TTC549 (cell line): ENCODE measurements around the gene APCDD1.

Experiments
- FAIRE-seq: peaks from 2 replicates; lab custom pipeline; 2012; peaks lifted over from hg19 to GRCh38; lab: Jason Lieb, UNC

APCDD1 gene

DNA sequence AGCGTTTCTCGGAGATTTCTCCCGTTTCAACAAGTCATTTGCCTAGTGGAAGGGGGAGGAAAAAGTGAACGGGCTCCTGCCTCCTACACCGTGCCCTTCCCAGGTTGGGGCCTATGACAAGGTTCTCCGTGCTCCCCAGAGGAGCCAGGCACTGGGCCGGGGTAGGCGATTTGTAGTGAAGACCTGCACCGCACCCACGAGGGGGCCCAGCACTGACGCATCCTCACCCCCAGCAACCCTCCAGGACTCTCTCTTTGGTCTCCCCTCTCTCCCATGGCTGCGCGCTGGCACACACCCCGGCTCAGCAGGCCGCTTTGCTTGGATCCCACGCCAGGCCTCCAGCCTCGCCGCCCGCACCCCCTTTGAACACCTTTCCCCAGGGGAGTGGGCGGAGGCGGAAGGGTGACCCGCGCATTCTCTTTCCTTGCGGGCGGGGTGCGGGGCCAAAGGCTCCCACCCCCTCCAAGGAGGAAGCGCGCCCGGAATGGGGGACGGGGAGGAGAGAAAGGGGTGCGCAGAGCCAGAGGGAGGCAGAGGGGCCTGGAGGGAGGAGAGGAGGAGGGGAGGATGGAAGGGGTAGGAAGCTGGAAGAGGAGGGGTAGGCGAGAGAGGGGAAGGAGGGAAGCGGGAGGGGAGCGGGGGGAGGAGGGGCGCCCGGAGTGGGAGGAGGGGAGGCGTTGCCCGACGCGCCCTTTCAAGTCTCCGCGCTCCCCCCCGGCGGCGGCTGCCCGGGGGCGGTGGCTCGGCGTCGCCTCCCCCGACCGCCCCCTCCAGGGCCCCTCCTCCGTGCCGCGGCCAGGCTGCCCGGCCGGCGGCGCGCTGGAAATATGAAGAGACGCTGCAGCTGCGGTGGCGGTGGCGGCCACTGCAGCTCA is at the start of gene APCDD1:
TSS of gene APCDD1 (plus strand) at position 830 of the 875 bp plus-strand sequence. CDS start 347 bp downstream, outside the sequence.
- FAIRE-seq: no peak

DNA sequence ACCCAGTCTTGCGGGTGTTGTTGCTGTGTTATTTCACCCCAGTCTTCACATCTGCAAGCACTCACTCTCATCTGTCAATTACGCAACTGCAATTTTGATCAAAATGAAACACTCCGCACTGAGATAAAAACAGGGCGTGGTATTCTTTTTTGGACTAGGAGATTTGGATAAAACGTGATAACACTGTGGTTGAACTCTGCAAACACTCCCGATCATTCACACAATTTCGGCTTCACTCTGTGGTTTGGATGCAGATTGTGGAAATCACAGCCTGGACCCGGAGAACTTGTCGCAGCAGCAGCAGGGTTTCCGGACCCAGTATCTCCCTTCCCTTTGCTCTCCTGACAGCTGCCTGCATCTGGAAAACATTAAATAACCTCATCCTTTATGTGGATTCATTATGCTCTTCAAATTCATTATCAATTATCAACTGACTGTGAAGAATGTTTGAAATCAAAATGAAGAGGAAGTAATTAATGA is 49.4 kb upstream of the APCDD1 start:
- FAIRE-seq: no peak

DNA sequence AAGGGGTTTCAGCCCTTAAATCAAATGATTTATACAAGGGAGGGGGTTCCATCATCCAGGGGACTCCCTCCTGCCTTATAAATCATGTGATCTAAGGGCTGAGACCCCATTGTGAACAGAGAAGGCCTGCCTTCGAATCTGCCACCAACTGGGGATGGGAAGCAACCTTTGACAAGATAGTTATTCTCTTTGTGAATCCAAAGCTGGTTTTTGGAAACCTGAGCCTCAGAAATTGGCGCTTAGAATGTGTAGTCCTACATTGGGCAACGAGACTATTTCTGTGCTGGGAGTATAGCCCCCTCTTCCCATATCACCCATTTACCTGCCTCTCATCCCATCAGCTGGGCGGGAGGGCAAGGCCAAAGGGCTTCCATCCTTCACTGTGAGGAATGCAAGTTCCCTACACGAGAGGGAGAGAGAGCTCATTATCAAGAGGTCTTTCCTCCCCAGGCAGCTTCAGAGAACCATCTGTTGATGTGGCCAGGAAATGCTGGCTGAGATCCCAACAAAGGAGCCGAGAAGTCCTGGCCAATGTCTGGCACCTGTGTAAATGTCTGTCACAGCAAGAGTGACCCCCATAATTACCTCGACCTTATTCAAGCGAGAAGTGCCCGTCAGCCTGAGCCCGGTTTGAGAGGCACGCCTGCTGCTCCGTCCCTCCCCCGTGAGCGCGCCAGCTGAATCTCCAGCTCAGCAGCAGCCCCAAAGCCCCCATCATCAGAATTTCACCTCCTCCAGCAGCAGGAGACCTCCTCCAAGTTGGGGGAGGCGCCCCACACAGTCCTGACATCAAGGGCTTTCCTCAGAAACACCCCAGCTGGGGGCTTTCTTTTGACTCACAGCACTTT is 48.4 kb upstream of the APCDD1 start:
- no peak for FAIRE-seq

DNA sequence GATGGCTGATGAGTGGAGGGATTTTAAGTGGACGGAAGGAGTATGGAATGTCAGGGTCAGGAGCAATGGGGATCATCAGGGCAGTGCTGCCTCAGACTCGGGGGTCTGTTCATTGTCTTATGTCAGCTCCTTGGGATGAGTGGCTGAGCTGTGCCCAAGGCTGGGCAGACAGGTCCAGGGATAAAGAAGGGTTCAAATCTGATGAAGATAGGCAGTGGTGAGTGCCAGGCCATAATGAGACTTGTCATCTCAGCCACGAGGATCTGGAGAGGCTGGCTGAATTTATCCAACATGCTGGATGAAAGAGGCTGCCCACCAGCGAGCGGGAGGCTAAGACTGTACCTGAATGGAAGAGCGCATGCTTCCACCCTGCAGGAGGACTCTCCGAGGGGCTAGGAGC is 46.3 kb upstream of the APCDD1 start:
- no peak for FAIRE-seq

GRCh38 chr18:10409041-10409440 is 45.4 kb upstream of the APCDD1 start:
- FAIRE-seq: no peak

GRCh38 chr18:10410472-10411308 is 43.7 kb upstream of the APCDD1 start:
- FAIRE-seq: no peak

DNA sequence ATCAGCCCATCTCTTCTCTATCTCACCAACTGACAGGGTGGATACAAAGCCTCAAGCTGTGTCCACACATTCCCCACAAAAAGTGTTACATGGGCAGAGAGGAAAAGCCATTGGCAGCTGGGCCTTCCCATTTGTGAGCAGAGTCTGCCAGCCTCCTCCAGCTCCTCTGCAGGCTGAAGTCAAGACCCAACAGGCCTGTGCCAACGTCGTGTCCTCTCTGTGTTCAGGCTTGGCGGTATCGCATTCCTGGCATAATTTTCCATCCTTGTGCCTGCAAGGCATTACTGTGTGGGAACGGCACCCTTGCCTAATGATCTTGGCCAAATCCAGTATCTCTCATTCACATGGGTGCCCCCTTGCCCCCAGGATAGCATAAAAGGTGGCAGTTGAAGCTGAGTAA is 41.5 kb upstream of the APCDD1 start:
- FAIRE-seq: no peak

- FAIRE-seq: no peak
Observed at GRCh38 chr18:10413722-10414121, 40.7 kb upstream of the APCDD1 start.

DNA sequence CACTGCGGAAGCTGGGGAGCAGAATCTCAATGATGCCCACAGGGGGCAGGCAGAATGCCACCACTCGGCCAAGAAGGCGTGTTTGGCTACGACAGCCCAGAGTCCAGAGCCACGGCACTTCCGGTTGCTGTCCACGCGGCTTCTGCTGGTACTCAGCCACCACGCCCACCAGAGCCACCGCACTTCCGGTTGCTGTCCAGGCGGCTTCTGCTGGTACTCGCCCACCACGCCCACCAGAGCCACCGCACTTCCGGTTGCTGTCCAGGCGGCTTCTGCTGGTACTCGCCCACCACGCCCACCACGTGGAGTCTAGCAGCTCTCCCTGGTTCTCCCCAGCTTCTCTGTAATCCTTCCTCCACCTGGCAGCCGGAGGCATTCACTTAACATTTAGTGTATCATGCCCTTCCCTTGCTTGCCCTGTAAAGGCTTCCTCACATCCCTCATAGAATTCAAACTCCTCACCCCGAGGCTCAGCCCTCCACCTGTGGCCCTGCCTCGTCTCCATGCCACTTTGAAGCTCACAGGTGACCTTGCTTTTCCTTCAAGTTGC is 40.1 kb upstream of the APCDD1 start:
- FAIRE-seq: no peak

DNA sequence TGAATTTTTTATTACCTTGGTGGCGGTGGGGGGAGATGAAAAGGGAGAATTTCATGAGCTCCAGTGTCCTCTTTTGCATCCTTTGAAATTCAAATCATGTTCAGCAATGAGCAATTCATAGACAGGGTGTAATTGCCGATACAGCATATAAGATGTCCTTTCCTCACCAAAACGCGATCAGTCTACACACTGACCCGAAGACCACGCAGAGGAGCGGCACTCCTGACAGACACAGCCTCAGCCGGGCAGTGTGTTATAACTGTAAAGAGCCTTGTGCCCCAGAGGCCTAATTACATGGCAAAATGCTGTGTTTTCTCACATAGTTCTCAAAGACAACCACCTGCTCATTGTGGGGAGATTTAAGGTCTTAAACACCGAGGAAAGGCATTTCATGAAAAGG is 38.4 kb upstream of the APCDD1 start:
- no peak for FAIRE-seq

DNA sequence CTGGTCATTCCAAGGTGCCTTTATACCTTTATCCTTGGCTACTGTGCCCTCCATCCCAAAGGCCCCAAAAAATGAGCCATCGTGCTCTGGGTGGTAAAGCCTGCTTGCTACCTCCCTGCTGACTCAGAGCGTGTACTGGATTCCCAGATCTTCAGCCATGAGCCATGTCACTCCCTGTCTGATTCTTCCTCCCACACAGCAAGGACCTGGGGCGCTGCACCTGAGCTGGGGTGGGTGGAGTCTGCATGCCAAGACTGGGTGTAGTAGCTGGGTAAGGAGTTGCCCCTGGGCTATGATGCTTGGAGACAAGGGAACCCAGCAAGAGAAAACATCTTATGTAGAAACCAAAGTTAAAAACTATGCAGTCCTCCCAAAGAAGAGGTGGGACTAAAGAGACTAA is 37.2 kb upstream of the APCDD1 start:
- no peak for FAIRE-seq

GRCh38 chr18:10417664-10418063 is 36.8 kb upstream of the APCDD1 start:
- FAIRE-seq: no peak

DNA sequence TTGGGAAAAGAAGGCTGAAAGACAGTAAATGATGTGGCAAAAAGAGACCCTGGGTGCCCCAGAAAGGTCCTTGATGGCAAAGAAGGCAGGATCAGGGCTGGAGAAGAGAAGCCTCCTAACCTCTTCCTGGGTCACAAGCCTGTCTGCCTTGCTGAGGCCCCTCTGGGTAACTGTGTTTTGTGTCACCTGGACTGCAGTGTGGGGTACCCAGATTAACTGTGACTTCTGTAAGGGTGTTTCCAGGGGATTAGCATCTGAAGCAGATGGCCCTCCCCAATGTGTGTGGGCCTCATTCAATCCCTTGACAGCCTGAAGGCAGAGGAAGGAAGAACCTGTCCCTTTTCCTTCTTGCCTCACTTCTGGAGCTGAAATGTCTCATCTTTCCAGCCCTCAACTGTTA is 35.6 kb upstream of the APCDD1 start:
- FAIRE-seq: no peak

GRCh38 chr18:10419420-10420103 is 34.9 kb upstream of the APCDD1 start:
- no peak for FAIRE-seq

GRCh38 chr18:10420561-10421352 is 33.7 kb upstream of the APCDD1 start:
- FAIRE-seq: no peak

- FAIRE-seq: no peak
Observed at GRCh38 chr18:10421859-10422258, 32.6 kb upstream of the APCDD1 start.

DNA sequence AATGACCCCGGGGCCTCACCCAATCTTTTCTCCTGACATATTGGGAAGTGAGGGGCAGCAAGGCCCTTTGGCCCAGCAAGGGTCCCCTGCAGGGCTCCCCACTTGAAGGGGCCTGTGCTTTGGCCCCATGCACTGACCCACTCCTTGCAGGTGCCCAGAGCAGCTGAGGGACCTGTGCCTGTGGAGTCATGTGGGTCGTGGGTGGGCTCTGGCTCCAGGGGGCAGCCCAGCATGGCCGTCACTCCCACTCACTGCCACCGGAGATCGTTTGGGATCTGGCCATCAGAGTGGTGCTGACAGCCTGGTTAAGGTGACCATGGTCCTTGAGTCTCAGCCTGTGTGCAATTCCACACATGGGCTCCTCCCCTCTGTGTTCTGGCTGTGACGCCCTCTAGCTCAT is 31.7 kb upstream of the APCDD1 start:
- no peak for FAIRE-seq

DNA sequence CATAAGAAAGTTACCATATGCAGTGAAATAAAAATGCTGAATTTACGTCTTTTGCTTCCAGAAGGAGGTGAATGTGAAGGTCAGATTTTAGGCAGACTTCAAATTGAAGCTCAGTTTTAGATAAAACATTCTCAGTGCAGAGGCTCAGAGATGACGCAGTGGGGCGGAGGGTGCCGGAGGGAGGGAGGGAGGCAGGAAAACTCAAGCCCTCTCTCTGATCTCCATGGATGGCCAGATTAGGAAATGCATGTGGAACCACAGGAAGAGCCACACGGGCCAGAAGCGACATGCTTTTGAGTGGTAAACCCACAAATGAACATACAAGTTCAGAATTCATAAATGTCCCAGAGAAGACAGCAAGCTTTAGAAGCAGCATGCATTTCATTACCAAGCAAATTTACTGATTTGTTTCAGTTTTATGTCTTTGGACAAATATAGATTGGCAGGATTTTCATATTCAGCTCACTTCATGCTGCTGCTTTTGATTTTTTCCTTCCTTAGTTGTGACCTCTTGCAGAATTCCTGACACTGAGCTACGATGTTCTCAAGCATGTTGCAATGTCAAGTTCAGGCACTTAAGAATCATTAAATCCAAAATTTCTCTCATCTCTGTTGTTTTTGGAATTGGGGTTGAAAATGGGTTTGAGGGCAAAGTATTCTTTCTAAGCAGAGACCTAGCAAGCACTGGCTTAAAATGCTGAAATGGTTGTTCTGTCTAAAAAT is 29.7 kb upstream of the APCDD1 start:
- no peak for FAIRE-seq

GRCh38 chr18:10430677-10431076 is 23.8 kb upstream of the APCDD1 start:
- FAIRE-seq: no peak

GRCh38 chr18:10431680-10432079 is 22.8 kb upstream of the APCDD1 start:
- no peak for FAIRE-seq
